Measurements from ENCODE around the gene SRSF10.

SRSF10 gene

GRCh38 chr1:23914921-23915320 lies 65.2 kb downstream of the SRSF10 start:
- Histone ChIP-seq H3K9ac (ENCODE audit: low read length) (no peak overlapping the region), H3K9me3 (ENCODE audit: insufficient read depth, low read length) (no peaks in the 10 kb centered on the region), H3F3A (ENCODE audit: insufficient read depth) (peaks cover 64% of the 10 kb centered on the region), H3K79me2 (ENCODE audit: insufficient read depth, low read length) (peaks cover 20% of the 10 kb centered on the region), H2AFZ (ENCODE audit: low read depth, low read length, severe bottlenecking) (no peak overlapping the region), H3K36me3 (ENCODE audit: low read length) (no peaks in the 10 kb centered on the region), H3K9me2 (replicated peaks; ENCODE audit: insufficient read depth, low read length) (no peaks in the 10 kb centered on the region), H4K20me1 (ENCODE audit: low read depth, low read length) (no peaks in the 10 kb centered on the region), H3K4me3 (ENCODE audit: insufficient read depth, low read length, poor library complexity, severe bottlenecking) (no peak overlapping the region), H3K4me2 (ENCODE audit: low read depth, low read length, poor library complexity, severe bottlenecking) (peak overlapping the region; percentile 23), H3K27ac (ENCODE audit: low read depth, low read length) (peak overlapping the region; percentile 96), H3K27me3 (ENCODE audit: low read length) (no peaks in the 10 kb centered on the region)
- TF ChIP-seq EZH2phosphoT487 (conservative IDR thresholded peaks at IDR 0.05; ENCODE audit: low read length), result no peak
- TF ChIP-seq CTCF (IDR thresholded peaks at IDR 0.05; ENCODE audit: insufficient read depth, low read length, poor library complexity, severe bottlenecking), result no peak

Measured in SU-DHL-6 (cell line).